Stimulated activated CD4-positive, alpha-beta T cell treated with anti-CD3 and anti-CD28 coated beads, Interleukin-1b, Interleukin-23, amount 100 ng/mL, for 1 hour (primary cell): ENCODE results near the gene MTHFR.

Source experiments
- DNase-seq, 2 donors: peaks; one replicate each; pipeline ENCODE4 v3.0.0-alpha.2; 2020; ENCODE audit warnings: low read depth in 2 of 2

The MTHFR gene

DNA sequence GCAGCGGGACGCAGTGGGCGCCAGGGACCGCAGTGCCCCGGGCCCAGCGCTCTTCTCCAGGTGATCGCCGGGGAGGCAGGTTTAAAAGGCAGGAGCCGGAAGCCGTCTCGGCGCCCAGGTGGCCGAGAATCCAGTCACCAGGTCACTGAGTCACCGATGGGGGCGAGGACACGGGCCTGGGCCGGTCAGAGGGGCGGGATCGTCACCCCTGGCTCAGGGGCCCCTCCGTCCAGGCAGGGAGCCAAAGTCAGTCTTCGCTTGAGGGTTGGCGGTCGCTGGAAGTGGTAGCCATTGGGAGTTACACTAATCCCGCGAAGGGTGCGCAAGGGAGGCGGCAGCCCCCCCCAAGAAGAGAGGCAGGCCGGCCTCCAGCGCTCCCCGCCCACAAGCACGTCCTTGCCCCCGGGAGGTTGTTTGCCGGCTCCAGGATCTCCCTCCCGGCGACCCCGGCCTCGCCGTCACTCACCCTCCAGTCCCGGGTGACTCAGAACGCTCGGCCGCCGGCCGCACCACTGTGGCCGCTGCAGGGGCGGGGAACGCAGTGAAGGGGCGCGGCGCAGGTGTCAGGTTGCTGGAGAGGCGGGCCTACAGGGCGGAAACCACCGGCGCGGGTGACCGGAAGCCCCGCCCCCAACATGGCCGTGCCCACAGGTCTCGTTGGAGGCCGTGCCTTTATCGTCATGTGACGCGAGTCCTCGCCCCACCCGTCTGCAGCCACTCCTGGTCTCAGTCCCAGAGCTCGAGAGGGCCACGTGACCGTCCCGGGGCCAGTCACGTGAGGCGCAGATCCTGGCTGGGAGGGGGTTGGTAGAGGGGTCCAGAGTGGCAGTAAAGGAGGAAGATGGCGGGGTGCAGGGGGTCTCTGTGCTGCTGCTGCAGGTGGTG lies at the start of gene MTHFR, which contains the start of gene CLCN6:
MTHFR (minus strand) TSS at position 543 of the 885 bp plus-strand sequence. CDS start 2,848 bp downstream, outside the sequence.
CLCN6 (plus strand) TSS at position 770 of the 885 bp plus-strand sequence; CDS start at position 842, 72 bp downstream.
- DNase-seq = peak; percentile 91 to 94

DNA sequence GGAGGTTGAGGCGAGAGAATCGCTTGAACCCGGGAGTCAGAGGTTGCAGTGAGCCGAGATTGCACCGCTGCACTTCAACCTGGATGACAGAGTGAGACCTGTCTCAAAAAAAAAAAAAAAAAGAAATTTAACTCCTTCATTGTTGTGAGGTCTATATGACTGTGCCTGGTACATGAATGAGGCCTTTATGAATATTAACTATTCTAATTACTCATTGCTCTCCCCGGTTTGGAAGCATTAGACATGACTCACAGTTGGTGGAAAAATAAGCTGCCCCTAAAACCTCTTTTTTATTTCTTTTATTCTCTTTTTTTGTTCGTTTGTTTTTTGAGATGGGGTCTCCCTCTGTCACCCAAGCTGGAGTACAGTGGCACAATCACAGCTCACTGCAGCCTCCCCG lies 49.7 kb upstream of the MTHFR start:
- no peak for DNase-seq

DNA sequence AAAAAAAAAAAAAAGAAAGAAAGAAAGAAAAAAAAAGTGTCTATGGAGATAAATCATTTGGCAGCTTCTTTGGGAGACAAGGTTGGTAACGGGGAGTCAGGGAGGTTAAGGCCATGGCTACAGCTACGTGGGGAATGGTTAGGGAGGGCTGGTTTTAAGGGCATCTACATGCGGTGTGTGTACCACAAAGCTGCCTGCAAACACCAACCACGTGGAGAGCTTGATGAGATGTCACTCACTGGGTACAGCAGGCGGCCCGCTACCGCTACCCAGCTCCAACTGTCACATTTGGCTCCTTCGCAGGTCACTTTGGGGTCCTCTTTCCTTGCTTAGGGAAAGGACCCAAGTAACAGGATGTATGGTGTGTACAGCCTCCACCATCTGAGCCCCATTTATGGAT lies 48.8 kb upstream of the MTHFR start:
- DNase-seq = no peak

DNA sequence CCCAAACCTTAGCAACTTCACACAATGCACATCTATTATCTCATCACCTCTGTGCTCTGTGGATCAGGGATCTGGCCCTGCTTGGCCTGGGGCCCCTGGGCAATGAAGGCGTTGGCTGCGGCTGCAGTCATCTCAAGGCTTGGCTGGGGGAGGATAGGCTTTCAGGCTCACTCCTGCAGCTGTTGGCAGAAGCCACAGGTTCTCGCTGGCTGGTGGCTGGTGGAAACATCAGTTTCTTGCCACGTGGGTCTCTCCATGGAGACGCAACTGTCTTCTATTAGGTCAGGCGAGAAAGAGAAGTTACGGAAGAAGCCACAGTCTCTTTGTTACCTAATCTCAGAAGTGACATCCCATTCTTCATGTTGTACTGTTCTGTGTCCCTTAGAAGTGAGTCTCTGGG lies 45.4 kb upstream of the MTHFR start:
- no peak for DNase-seq

DNA sequence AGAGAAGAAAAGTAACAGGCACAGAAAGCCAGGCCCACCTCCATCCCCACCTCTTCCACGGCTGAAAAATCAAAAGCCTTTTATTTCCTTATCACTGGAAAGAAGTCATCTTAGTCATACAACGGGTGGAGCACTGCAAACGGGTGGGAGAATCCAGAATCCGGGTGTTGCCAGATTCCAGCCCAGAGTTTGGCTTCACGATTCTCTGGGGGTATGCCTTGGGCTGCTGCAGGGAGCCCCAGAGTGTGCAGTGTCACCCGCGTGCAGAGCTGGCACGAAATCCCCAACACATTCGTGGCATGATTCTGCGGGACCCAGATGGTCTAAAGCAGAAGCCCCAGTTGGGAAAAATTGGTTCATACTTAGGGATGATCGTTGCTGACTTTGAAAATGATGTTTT lies 44.4 kb upstream of the MTHFR start:
- no peak for DNase-seq

DNA sequence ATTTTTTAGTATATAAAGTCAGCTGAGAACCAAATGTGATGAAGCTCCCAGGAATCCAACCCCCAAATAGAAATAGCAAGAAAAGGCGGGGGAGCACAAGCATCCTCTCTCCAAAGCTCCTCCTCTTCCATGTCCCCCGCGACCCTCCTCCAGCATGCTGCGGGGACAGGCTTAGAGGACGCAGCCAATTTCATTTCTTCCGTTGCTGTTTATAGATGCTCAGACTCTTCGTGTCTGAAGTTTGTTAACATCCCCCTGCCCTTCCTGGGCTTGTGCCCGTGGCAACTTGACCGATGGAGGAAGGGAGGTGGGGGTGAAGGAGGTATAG lies 42.6 kb upstream of the MTHFR start:
- DNase-seq = no peak

DNA sequence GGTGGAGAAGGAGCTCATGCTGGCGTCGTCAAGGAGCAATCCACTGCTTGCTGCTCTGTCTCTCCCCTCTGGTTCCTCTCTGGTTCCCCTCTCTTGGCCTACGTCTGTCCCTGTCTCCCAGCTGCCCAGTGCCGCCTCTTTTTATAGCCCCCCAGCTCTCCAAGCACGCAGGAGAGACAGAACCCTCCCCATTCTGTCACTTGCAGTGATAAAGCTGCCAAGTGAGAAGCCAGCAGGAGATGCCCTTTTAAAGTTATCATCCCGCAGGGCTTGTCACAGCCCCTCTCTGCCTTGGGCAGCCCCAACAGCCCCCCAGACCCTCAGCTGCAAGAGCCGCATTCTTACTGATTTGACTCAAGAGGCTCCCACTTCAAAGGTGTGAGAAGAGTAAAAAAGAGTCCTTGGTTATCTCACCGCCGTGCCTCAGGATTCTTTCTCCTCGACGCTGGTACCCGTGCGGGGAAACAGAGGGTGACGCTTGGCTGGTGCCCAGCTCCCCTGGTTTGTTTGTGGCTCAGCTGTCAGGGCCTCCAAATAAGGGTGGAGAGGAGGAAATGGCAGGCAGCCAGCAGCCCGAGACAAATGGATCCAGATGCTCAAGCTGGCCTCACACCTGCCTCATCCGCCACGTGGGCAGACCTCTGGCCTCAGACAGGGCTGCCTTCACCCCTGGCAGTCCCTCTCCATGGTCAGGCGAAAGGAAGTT lies 42.1 kb upstream of the MTHFR start, which contains the start of gene NPPA:
NPPA (minus strand) TSS at position 117 of the 706 bp plus-strand sequence; CDS start at position 18, 99 bp downstream.
- DNase-seq = no peak

DNA sequence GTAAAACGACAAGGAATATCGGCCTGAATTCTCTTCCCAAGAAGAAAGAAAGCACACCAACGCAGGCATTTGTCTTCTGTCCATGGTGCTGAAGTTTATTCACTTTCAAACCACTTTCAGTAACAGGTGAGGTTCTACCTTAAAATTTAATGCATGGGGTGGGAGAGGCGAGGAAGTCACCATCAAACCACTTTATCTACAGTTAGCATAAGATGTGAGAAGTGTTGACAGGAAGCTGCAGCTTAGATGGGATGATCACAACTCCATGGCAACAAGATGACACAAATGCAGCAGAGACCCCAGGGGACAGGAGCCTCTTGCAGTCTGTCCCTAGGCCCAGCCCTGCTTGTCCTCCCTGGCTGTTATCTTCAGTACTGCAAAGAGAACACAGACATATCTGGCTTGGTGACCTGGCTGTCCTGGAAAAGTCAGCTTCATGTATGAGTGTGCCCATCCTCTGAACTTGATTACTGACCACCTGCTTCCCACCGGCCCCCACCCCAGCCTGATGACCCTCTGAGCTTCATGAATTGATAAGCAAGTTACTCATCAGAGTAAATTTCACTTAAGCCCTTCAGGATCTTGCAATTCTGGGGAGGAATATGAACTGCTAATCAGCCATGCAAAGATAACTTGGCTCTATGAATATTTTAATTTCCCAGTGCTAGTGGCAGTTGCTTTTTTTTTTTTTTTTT lies 40.0 kb upstream of the MTHFR start:
- DNase-seq = no peak

DNA sequence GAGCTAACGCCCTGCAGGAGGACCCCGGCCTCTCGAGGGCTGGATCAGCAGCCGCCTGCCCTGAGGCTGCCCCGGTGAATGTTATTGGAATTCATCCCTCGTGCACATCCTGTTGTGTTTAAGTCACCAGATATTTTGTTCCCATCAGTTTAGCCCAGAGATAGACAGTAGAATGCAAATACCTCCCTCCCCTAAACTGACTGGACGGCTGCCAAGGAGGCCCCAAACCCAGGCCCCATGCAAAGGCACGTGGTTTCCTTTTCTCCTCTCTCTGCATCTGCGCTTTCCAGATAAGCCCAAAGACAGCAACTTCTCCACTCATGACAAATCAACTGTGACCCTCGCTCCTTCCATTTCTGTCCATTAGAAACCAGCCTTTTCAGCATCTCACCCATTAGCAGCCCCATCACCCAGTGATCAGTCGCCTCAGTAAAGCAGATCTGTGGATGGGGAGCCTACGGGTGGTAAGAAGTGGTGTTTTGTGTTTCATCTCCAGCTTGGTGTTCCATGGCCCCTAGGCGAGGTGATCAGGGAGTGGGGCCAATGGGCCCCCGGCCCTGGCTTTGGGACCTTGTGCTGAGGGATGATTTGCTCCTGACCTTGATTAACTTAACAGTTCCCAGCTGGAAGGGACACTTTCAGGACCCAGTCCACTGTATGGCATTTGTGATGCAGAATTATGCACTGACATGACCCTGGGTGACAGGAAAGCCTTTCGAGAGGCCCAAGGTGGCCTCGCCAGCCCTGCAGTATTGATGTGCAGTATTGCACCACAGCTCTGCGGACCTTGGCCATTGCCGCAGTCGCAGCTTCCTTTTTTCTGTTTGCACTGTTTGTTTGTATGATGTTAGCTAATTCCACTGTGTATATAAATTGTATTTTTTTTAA lies 36.6 kb upstream of the MTHFR start:
- DNase-seq = no peak

DNA sequence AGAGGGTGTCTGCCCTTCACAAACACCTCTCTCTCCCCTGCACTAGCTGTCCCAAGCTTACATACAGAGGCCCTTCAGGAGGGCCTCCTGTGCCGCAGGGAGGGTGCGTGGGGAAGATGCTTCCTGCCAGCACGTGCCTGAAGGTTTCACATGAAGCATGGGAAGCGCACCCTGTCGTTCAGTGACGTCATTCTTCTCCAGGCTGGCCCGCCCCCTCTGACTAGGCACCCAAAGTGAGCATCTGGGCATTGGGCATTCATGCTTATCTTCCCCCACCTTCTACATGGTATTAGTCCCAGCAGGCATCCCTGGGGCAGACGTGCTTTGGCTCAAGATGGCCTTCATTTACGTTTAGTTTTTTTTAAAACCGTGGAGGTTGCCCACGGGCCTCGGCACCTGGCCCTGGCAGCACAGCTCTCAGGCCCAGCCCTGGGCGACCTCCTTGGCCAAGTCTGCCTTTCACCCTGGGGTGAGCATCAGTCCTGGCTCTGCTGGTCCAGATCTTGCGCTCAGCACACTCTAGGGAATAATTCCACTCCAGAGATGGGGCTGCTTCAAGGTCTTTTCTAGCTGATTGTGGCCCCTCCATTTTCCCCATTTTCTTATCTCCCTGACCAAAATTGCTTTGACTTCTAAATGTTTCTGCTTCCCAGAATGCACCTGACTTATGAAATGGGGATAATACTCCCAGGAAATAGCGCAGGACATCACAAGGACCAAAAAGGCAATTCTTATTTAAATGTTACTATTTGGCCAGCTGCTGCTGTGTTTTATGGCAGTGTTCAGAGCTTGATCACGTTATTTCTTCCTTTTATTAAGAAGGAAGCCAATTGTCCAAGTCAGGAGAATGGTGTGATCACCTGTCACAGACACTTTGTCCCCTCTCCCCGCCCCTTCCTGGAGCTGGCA lies 35.7 kb upstream of the MTHFR start:
- no peak for DNase-seq

DNA sequence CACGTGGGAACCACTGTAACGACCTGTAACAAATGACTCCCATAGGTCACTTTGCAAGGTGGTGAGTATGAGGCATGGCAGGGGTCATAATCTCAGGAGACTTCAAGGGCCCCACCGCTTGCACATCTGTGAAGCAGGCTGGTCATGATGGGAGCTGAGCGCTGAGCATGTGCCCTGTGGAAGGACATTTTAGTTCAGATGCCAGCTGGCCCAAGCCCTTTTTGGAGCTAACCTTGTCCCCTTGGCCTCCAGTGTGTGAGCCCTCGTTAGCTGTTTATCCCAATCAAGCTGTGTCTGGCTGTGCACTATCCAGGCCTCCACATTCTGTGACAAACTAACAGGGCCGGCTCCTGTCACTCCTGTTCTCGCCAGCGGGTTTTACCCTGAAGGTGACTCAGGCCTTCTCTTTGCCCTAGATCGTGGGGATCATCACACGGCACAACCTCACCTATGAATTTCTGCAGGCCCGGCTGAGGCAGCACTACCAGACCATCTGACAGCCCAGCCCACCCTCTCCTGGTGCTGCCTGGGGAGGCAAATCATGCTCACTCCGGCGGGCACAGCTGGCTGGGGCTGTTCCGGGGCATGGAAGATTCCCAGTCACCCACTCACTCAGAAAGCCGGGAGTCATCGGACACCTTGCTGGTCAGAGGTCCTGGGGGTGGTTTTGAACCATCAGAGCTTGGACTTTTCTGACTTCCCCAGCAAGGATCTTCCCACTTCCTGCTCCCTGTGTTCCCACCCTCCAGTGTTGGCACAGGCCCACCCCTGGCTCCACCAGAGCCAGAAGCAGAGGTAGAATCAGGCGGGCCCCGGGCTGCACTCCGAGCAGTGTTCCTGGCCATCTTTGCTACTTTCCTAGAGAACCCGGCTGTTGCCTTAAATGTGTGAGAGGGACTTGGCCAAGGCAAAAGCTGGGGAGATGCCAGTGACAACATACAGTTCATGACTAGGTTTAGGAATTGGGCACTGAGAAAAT lies 34.3 kb upstream of the MTHFR start:
- DNase-seq = no peak

DNA sequence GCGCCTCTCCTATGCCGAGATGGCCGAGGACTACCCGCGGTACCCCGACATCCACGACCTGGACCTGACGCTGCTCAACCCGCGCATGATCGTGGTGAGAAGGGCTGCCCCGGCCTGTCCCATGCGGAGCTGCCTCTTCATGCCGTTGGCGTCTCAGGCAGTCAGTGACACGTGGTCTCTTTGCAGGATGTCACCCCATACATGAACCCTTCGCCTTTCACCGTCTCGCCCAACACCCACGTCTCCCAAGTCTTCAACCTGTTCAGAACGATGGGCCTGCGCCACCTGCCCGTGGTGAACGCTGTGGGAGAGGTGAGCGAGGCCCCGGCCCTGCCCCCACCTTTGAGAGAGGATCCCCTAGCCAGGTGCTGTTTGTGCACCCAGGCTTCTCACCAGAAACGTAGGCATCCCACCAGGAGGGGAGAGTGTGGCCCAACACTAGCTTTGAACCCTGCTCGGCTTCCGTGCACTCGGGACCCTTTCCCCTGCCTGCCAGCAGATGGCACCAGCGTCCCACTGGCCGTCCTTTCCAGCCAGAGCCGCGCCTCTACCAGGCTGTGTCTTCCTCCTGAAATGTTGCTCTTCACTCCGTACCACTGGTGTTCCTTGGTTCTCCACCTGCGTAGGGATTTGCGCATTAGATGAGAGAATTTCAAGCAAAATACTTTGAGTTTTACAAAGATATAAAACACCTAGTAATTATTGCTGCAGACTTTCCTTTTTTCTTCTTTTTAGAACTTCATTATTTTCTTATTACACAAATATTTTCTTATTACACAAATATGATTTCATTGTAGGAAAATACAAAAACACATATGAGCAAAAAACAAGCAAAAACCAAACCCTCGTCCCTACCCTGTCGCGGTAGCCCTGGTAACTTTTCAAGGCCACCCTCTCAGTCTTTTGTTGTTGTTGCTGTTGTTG lies 32.8 kb upstream of the MTHFR start:
- DNase-seq = peak; percentile 55 to 59

DNA sequence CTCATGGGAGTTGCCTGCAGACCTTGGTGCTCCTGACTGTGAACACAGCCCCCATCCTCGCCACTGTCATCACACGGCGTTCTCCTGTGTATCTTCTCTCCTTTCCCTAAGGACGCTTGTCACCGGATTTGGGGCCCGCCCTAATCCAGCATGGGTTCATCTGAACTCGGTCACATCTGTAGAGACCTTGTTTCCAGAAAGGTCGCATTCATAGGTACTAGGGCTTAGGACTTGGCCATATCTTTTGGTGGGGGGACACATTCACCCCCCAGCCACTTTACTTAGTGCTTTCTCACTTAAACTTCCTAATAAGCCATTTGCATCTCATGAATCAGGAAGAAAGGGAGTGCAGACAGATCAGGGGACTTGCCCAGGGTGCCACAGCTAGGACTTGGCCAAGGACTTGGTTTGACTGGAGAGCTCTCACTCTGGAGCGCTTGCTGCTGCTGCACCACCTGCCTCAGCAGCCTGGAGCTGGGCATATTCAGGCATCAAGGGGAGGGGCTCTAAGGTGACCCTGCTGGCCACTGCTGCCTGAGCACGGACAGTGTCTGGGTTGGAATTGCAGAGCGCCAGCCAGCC lies 32.1 kb upstream of the MTHFR start:
- no peak for DNase-seq

DNA sequence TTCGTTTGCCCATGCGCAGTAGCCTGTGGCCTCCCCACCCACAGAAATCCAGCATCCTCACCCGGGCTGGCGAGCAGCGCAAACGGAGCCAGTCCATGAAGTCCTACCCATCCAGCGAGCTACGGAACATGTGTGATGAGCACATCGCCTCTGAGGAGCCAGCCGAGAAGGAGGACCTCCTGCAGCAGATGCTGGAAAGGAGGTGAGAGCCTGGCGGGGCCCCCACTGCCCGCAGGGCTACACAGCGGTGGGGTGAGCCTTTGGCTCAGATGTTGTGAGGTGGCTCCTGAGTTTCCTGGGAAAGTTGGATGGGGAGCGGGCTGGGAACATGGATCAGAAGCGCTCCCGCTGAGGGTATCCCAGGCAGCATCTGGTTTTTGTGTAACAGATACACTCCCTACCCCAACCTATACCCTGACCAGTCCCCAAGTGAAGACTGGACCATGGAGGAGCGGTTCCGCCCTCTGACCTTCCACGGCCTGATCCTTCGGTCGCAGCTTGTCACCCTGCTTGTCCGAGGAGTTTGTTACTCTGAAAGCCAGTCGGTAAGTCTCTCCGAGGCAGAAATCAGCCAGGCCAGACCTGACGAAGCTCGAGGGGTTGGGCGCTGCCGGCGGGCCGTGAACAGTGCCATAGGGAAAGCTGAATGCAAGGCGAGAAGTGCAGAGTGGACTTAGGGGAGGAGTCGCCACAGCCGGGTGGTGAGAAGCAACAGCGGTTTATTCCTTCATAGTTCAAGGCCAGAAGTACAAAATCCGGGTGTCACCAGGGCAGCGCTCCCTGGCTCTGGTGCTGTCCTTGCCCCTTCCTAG lies 31.4 kb upstream of the MTHFR start:
- no peak for DNase-seq

DNA sequence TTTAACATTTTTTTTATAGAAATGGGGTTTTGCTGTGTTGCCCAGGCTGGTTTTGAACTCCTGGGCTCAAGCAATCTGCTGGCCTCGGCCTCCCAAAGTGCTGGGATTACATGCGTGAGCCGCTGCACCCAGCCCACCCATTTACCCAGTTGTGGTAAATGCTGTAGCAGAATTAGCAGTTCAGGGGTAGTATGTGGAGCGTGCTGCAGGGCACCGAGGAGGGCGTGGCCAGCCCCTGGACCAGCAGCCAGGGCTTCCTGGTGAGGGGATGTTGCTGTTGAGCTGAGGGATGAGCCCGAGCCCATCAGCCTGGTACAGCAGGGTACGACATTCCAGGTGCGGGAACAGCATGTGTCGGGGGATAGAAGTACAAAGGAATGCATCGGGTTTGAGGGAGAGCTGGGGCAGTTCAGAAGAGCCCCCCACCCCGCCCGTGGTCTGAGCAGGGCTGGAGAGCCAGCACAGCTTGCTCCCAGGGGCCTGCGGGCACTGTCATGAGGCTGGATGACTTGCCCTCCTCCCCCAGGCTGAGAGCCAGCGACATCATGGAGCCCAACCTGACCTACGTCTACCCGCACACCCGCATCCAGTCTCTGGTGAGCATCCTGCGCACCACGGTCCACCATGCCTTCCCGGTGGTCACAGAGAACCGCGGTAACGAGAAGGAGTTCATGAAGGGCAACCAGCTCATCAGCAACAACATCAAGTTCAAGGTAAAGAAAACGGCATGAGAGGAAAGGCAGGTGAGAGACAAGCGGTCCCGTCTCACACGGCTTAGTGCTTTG lies 29.9 kb upstream of the MTHFR start:
- no peak for DNase-seq

DNA sequence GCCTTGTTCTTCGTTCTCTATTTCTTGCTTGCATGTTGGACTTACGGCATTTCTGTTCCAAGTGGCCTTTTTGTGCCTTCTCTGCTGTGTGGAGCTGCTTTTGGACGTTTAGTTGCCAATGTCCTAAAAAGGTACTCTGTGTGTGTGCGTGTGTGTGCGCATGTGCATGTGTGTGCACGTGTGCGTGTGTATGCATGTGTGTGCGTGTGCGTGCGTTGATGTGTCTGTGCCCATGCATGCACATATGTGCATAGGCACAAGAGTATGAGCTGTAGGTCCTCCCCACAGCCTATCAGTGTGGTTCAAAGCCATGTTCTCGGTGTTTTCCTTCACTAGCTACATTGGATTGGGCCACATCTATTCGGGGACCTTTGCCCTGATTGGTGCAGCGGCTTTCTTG lies 28.1 kb upstream of the MTHFR start:
- no peak for DNase-seq
